Mucosa of descending colon (tissue), 3 donors: Measurements from ENCODE around the gene ZNF91. TPM values are rescaled to one million over a fixed set of nuclear protein-coding genes. Genes with fewer than 3 reads are reported as not detected.
"Not testable (repeated sequence)": the region's sequence is repeated elsewhere in the genome, so short reads cannot be mapped to it uniquely, and the experiment has no call there.

Experiments used
- ATAC-seq: fragments of 200-7000 bp; cut with Tn5 transposase; one replicate; pipeline ENCODE4 v1.9.1; 2020; ENCODE audit warnings: mild to moderate bottlenecking, moderate library complexity
- DNase-seq, 3 donors: peaks; one replicate each; pipeline ENCODE4 v3.0.0-alpha.2; 2020
- H3K36me3 ChIP-seq: fragments of 200-600 bp; one replicate; pipeline ENCODE4 v1.8.0; 2021; ENCODE audit warnings: low read depth, mild to moderate bottlenecking
- H3K4me1 ChIP-seq: fragments of 200-600 bp; one replicate; pipeline ENCODE4 v1.8.0; 2021; ENCODE audit warnings: low read depth, mild to moderate bottlenecking
- H3K4me3 ChIP-seq: fragments of 200-600 bp; one replicate; pipeline ENCODE4 v1.8.0; 2021; ENCODE audit warnings: mild to moderate bottlenecking
- H3K9me3 ChIP-seq: fragments of 200-600 bp; one replicate; pipeline ENCODE4 v1.8.0; 2021; ENCODE audit warnings: mild to moderate bottlenecking
- intact Hi-C, 2 donors: fragments of 100-400 bp; cut with DNase I in 1 of 2; cut with micrococcal nuclease in 1 of 2; formaldehyde crosslinking; loops; one replicate each; pipeline versions ENCODE4 v1.11.0 to v1.11.1; 2022; cut with DNase I, micrococcal nuclease
- total RNA-seq, 3 donors: library from RNA; stranded (reverse); fragmentation: NEBNext Ultra II Directional in 2 of 3; extraction: Animal tissue kit (Norgen Biotek cat#: 25700) in 2 of 3; gene quantifications; one replicate each; pipeline versions ENCODE4 v1.2.1 to v1.2.4, GENCODE V29; 2021 to 2023
- TF ChIP-seq, protein P1 (sequence below): fragments of 200-600 bp; IDR thresholded peaks from one replicate; pipeline ENCODE4 v1.8.0; 2022; ENCODE audit warnings: antibody characterized with exemption, mild to moderate bottlenecking
- donor health status: DM: no; HTN: no; CAD: no; lungs with moderate emphysema.
- donor health status: DM: no; HTN: no; CAD: no.
- donor health status: DM: no; HTN: yes; CAD: no.

ZNF91 gene
- total RNA-seq, 3 donors from 2014 or later = 77.3 to 140 (median 81.8) TPM

- peak; percentile 43 for ATAC-seq
- TF ChIP-seq, protein P1, sequence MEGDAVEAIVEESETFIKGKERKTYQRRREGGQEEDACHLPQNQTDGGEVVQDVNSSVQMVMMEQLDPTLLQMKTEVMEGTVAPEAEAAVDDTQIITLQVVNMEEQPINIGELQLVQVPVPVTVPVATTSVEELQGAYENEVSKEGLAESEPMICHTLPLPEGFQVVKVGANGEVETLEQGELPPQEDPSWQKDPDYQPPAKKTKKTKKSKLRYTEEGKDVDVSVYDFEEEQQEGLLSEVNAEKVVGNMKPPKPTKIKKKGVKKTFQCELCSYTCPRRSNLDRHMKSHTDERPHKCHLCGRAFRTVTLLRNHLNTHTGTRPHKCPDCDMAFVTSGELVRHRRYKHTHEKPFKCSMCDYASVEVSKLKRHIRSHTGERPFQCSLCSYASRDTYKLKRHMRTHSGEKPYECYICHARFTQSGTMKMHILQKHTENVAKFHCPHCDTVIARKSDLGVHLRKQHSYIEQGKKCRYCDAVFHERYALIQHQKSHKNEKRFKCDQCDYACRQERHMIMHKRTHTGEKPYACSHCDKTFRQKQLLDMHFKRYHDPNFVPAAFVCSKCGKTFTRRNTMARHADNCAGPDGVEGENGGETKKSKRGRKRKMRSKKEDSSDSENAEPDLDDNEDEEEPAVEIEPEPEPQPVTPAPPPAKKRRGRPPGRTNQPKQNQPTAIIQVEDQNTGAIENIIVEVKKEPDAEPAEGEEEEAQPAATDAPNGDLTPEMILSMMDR = no peak
- H3K4me1 ChIP-seq = no peaks in the 10 kb centered on the region
- H3K9me3 ChIP-seq = peaks cover 17% of the 10 kb centered on the region
- no peak for DNase-seq
- intact Hi-C loops = no loop called here
- H3K4me3 ChIP-seq = no peak overlapping the region
- no peaks in the 10 kb centered on the region for H3K36me3 ChIP-seq
Observed at GRCh38 chr19:23436944-23437343, 41.7 kb upstream of the ZNF91 start.

DNA sequence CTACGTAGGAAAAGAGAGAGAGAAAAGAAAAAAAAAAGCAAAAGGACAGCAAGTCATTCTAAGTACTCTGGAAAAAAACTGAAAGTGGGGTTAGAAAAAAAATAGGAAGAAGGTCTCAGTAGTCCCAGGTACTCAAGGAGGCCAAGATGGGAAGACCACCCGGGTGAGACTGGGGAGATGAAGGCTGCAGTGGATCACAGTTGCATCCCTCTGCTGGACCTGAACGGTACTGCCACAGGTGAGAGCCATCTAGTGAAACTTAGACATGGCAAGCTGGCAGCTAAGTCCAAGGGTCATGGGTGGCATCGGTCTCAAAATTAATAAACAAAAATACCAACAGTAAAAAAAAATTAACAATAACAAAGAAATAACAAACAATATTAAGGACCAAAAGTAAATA is 41.0 kb upstream of the ZNF91 start:
- intact Hi-C loops = no loop called here
- Histone ChIP-seq H3K36me3 (no peaks in the 10 kb centered on the region), H3K9me3 (peaks cover 17% of the 10 kb centered on the region), H3K4me1 (no peaks in the 10 kb centered on the region), H3K4me3 (no peak overlapping the region)
- ATAC-seq = no peak
- TF ChIP-seq, protein P1 = no peak
- peak in 1 of 3 donors; percentile 43 for DNase-seq

DNA sequence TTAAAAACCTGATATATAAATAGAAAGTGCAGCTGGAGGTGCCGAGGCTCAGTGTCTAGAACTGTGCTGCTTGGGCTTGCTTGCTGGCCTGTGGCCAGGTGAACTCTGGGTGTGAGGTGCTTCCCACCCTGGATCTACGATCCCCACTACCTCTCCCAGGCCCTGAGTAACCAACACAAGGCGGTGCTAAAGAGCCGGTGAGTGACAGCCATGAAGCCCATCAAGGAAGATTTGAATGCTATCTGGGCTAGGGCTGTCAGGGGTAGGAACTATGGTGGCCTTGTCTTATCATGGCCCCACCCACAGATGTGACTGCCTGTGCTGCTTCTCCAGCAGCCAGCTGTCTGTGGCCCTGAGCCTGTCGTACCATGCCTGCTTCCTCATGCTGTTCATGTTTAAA is 25.6 kb upstream of the ZNF91 start:
- DNase-seq = no peak
- no peaks in the 10 kb centered on the region for H3K9me3 ChIP-seq
- intact Hi-C loops = no loop called here
- ATAC-seq = no peak
- TF ChIP-seq, protein P1 = no peak
- H3K4me3 ChIP-seq = no peak overlapping the region
- no peaks in the 10 kb centered on the region for H3K36me3 ChIP-seq
- peaks cover 7% of the 10 kb centered on the region for H3K4me1 ChIP-seq

GRCh38 chr19:23419261-23419660 is 24.0 kb upstream of the ZNF91 start:
- H3K4me1 ChIP-seq = peaks cover 17% of the 10 kb centered on the region
- H3K36me3 ChIP-seq, H3K9me3 ChIP-seq, ATAC-seq, H3K4me3 ChIP-seq, DNase-seq, intact Hi-C loops: not testable (repeated sequence)

DNA sequence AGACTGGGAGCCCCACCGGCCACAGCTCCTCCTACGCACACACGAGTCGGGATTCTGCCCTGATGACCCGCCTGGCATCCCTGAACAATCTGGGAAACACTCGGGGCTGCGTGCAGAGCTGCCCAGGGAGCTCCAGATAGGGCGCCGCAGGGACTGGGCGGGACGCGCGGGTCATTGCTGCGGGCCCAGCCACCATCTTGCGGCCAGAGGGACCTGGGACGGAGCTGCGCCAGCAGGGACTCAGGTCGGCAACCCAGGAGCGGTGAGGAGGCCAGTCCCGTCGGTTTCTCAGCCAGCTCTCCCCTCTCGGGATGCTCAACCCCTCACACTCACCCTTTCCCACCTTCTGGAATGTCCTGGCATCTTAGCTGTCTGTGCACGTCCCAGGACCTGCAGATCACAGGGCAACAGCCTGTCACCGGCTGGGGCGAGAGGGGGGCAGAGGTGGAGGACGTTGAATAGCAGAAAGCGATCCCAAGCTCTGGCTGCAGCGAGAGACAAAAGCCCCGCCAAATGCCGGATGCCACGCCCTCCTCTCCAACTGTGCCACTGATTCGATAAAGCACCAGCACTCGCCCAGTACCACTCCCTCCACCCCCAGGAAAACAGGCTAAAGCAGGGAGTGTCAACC is 20.4 kb upstream of the ZNF91 start:
- ATAC-seq (peak; percentile 98), DNase-seq (peak; percentile 83 to 88 (median 86))
- peak overlapping the region; percentile 22 for H3K4me3 ChIP-seq
- H3K36me3 ChIP-seq = no peaks in the 10 kb centered on the region
- intact Hi-C loops = no loop called here
- peaks cover 24% of the 10 kb centered on the region for H3K4me1 ChIP-seq
- TF ChIP-seq, protein P1 = no peak
- no peaks in the 10 kb centered on the region for H3K9me3 ChIP-seq

- Histone ChIP-seq H3K4me3 (peak overlapping the region; percentile 22), H3K4me1 (peaks cover 26% of the 10 kb centered on the region), H3K9me3 (no peaks in the 10 kb centered on the region), H3K36me3 (no peaks in the 10 kb centered on the region)
- intact Hi-C loops = no loop called here
- ATAC-seq (peak; percentile 32), DNase-seq (peak; percentile 56 to 61 (median 59))
- TF ChIP-seq, protein P1 = no peak
Observed at GRCh38 chr19:23415034-23415433, 19.8 kb upstream of the ZNF91 start.
